Left ventricle myocardium inferior (tissue), 1 donor: ENCODE measurements around the gene SCAMP1. TPM values are rescaled to one million over a fixed set of nuclear protein-coding genes. Genes with fewer than 3 reads are reported as not detected.

Experiments
- DNase-seq: peaks from one replicate; pipeline ENCODE4 v3.0.0-alpha.2; 2020
- H3K27ac ChIP-seq: fragments of 200-600 bp; replicated peaks from 2 replicates; pipeline ENCODE4 v1.8.0; 2021
- H3K27me3 ChIP-seq: fragments of 200-600 bp; 2 replicates; pipeline ENCODE4 v1.8.0; 2021; ENCODE audit warnings: low read depth
- H3K36me3 ChIP-seq: fragments of 200-600 bp; 2 replicates; pipeline ENCODE4 v1.8.0; 2021
- H3K4me1 ChIP-seq: fragments of 200-600 bp; 2 replicates; pipeline ENCODE4 v1.8.0; 2021
- H3K4me3 ChIP-seq: fragments of 200-600 bp; 2 replicates; pipeline ENCODE4 v1.8.0; 2021; ENCODE audit warnings: mild to moderate bottlenecking, moderate library complexity
- H3K9me3 ChIP-seq: fragments of 200-600 bp; replicated peaks from 2 replicates; pipeline ENCODE4 v1.8.0; 2021
- intact Hi-C: fragments of 100-400 bp; cut with micrococcal nuclease; formaldehyde crosslinking; loops from one replicate; pipeline ENCODE4 v1.11.0; 2022
- total RNA-seq: library from RNA; stranded (reverse); fragmentation: NEBNext Ultra II Directional; extraction: Animal tissue kit (Norgen Biotek cat#: 25700); gene quantifications from one replicate; pipeline ENCODE4 v1.2.1, GENCODE V29; 2021
- TF ChIP-seq, protein P1 (sequence below): fragments of 200-600 bp; IDR thresholded peaks from 2 replicates; pipeline ENCODE4 v1.8.0; 2021; ENCODE audit warnings: antibody characterized with exemption, mild to moderate bottlenecking, borderline replicate concordance
- donor health status: DM: no; HTN: yes; CAD: no; lungs with severe emphysema.

The SCAMP1 gene
- total RNA-seq, 1 donor from 2014 or later, result 29.2 TPM

- TF ChIP-seq, protein P1, sequence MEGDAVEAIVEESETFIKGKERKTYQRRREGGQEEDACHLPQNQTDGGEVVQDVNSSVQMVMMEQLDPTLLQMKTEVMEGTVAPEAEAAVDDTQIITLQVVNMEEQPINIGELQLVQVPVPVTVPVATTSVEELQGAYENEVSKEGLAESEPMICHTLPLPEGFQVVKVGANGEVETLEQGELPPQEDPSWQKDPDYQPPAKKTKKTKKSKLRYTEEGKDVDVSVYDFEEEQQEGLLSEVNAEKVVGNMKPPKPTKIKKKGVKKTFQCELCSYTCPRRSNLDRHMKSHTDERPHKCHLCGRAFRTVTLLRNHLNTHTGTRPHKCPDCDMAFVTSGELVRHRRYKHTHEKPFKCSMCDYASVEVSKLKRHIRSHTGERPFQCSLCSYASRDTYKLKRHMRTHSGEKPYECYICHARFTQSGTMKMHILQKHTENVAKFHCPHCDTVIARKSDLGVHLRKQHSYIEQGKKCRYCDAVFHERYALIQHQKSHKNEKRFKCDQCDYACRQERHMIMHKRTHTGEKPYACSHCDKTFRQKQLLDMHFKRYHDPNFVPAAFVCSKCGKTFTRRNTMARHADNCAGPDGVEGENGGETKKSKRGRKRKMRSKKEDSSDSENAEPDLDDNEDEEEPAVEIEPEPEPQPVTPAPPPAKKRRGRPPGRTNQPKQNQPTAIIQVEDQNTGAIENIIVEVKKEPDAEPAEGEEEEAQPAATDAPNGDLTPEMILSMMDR, result no peak
- H3K27ac ChIP-seq, result no peak overlapping the region
- no peak for DNase-seq
- H3K9me3 ChIP-seq, result peaks cover 4% of the 10 kb centered on the region
- no peak overlapping the region for H3K4me3 ChIP-seq
- H3K36me3 ChIP-seq, result peaks cover 4% of the 10 kb centered on the region
- H3K27me3 ChIP-seq, result no peaks in the 10 kb centered on the region
- intact Hi-C loops, result no loop called here
- peaks cover 18% of the 10 kb centered on the region for H3K4me1 ChIP-seq
Measured at GRCh38 chr5:78411586-78411985, 51.2 kb downstream of the SCAMP1 start.

GRCh38 chr5:78416677-78417425 is 56.4 kb downstream of the SCAMP1 start:
- Histone ChIP-seq H3K4me3 (no peak overlapping the region), H3K27ac (no peak overlapping the region), H3K4me1 (peaks cover 10% of the 10 kb centered on the region), H3K36me3 (peaks cover 34% of the 10 kb centered on the region), H3K9me3 (no peaks in the 10 kb centered on the region), H3K27me3 (no peaks in the 10 kb centered on the region)
- DNase-seq, result no peak
- TF ChIP-seq, protein P1, result no peak
- intact Hi-C loops, result no loop called here

GRCh38 chr5:78419396-78419795 is 59.0 kb downstream of the SCAMP1 start:
- Histone ChIP-seq H3K27ac (no peak overlapping the region), H3K27me3 (no peaks in the 10 kb centered on the region), H3K4me1 (no peaks in the 10 kb centered on the region), H3K4me3 (no peak overlapping the region), H3K36me3 (peaks cover 44% of the 10 kb centered on the region), H3K9me3 (no peaks in the 10 kb centered on the region)
- intact Hi-C loops, result no loop called here
- TF ChIP-seq, protein P1, result no peak
- no peak for DNase-seq

DNA sequence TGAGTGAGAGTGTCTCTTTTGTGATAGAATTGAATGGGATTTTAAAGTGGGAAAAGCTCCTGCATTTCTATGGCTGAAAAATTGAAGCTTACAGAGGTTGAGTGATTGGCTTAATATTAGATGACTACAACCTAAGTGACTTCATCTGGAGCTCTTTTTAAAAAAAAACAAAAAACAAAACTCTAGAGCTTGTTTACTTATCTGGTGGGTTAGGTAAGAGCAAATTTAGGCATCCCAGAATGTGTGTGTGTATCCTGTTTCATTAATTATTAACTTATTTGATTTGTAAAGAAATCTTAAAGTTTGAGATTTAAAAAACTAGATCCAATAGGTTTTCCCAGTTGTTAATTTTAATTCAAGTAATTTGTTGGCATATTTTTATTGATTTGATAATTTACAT is 60.1 kb downstream of the SCAMP1 start:
- H3K27ac ChIP-seq, result no peak overlapping the region
- H3K27me3 ChIP-seq, result no peaks in the 10 kb centered on the region
- no peak overlapping the region for H3K4me3 ChIP-seq
- no peaks in the 10 kb centered on the region for H3K9me3 ChIP-seq
- intact Hi-C loops, result no loop called here
- no peak for DNase-seq
- H3K4me1 ChIP-seq, result no peaks in the 10 kb centered on the region
- H3K36me3 ChIP-seq, result peaks cover 56% of the 10 kb centered on the region
- TF ChIP-seq, protein P1, result no peak

GRCh38 chr5:78424665-78425064 is 64.2 kb downstream of the SCAMP1 start:
- H3K4me3 ChIP-seq, result no peak overlapping the region
- peaks cover 52% of the 10 kb centered on the region for H3K36me3 ChIP-seq
- intact Hi-C loops, result no loop called here
- TF ChIP-seq, protein P1, result no peak
- peaks cover 9% of the 10 kb centered on the region for H3K9me3 ChIP-seq
- no peaks in the 10 kb centered on the region for H3K4me1 ChIP-seq
- DNase-seq, result no peak
- no peaks in the 10 kb centered on the region for H3K27me3 ChIP-seq
- H3K27ac ChIP-seq, result no peak overlapping the region
